HepG2 (cell line): ENCODE data around the gene TBC1D32.

Source experiments
- BHLHE40 ChIP-seq: IDR thresholded peaks from 2 replicates; pipeline ENCODE4 v1.6.1; 2011; ENCODE audit warnings: low read length, improper control_type of control experiment
- CREM ChIP-seq, 2 experiments: sonication (generic) in 1 of 2; formaldehyde crosslinking in 1 of 2; IDR thresholded peaks; 2 replicates each; pipeline versions ENCODE4 v1.4.0 to v1.6.1; 2016 to 2020; ENCODE audit warnings: antibody characterized with exemption in 1 of 2, mild to moderate bottlenecking in 1 of 2, missing genetic modification reagents in 1 of 2
- CTCF ChIP-seq: sonication (generic); formaldehyde crosslinking; IDR thresholded peaks from 2 replicates; pipeline ENCODE4 v1.5.0; 2020; ENCODE audit warnings: mild to moderate bottlenecking, missing genetic modification reagents, moderate library complexity
- DR1 ChIP-seq: sonication (generic); formaldehyde crosslinking; IDR thresholded peaks from 2 replicates; pipeline ENCODE4 v1.8.0; 2021; ENCODE audit warnings: mild to moderate bottlenecking, missing genetic modification reagents, inconsistent platforms
- FOSL1 ChIP-seq: sonication (generic); formaldehyde crosslinking; IDR thresholded peaks from 2 replicates; pipeline ENCODE4 v1.9.0; 2021; ENCODE audit warnings: missing genetic modification reagents, borderline replicate concordance
- IRF9 ChIP-seq: sonication (generic); formaldehyde crosslinking; IDR thresholded peaks from 2 replicates; pipeline ENCODE4 v1.8.0; 2022; ENCODE audit warnings: missing genetic modification reagents, mild to moderate bottlenecking, borderline replicate concordance
- SIN3A ChIP-seq: IDR thresholded peaks from 2 replicates; pipeline ENCODE4 v1.6.1; 2011; ENCODE audit warnings: low read depth, mild to moderate bottlenecking, control low read depth, low read length, borderline replicate concordance
- ZBTB8A ChIP-seq: sonication (generic); formaldehyde crosslinking; IDR thresholded peaks from 2 replicates; pipeline ENCODE4 v1.4.0; 2020; ENCODE audit warnings: mild to moderate bottlenecking, low read depth, missing genetic modification reagents, borderline replicate concordance
- ZNF496 ChIP-seq: sonication (generic); formaldehyde crosslinking; IDR thresholded peaks from 2 replicates; pipeline ENCODE4 v1.8.1; 2023; ENCODE audit warnings: mild to moderate bottlenecking, moderate library complexity, missing genetic modification reagents; ENCODE audit not compliant: insufficient replicate concordance
- ZNF850 ChIP-seq: sonication (generic); formaldehyde crosslinking; conservative IDR thresholded peaks from 2 replicates; pipeline ENCODE4 v1.9.0; 2021; ENCODE audit warnings: mild to moderate bottlenecking, missing genetic modification reagents

- no peak for TF ChIP-seq ZNF850 (CRISPR knock-in tag)
- TF ChIP-seq DR1 (CRISPR knock-in tag), result no peak
- no peak for TF ChIP-seq SIN3A
- no peak for TF ChIP-seq IRF9 (CRISPR knock-in tag)
- TF ChIP-seq FOSL1 (CRISPR knock-in tag), result no peak
- TF ChIP-seq CTCF (CRISPR knock-in tag), result no peak
- no peak for TF ChIP-seq ZBTB8A (CRISPR knock-in tag)
- TF ChIP-seq BHLHE40, result no peak
- no peak for TF ChIP-seq ZNF496 (CRISPR knock-in tag)
- TF ChIP-seq CREM (IDR thresholded peaks at IDR 0.05), result no peak
- no peak for TF ChIP-seq CREM (CRISPR knock-in tag; IDR thresholded peaks at IDR 0.05)
These were observed 128.7 kb downstream of the TBC1D32 start for GRCh38 chr6:121205569-121205968.
